Esophagus muscularis mucosa (tissue), 4 donors: ENCODE results near the gene PREX1.

Source experiments
- CTCF ChIP-seq, 3 experiments: fragments of 200-600 bp in 2 of 3; fragments of 450-650 bp in 1 of 3; sonication (generic) in 2 of 3; IDR thresholded peaks; one replicate each; pipeline ENCODE4 v1.5.1; 2017 to 2019; ENCODE audit warnings: antibody characterized with exemption in 3 of 3, mild to moderate bottlenecking in 2 of 3, moderate library complexity in 1 of 3
- EP300 ChIP-seq: sonication (generic); formaldehyde crosslinking; IDR thresholded peaks from one replicate; pipeline ENCODE4 v1.6.1; 2017; ENCODE audit warnings: antibody characterized with exemption
- POLR2A ChIP-seq: fragments of 450-650 bp; IDR thresholded peaks from one replicate; pipeline ENCODE4 v1.6.1; 2017; ENCODE audit warnings: antibody characterized with exemption, moderate library complexity, mild to moderate bottlenecking, low read depth

- no peak for TF ChIP-seq CTCF (IDR thresholded peaks at IDR 0.05)
- no peak for TF ChIP-seq POLR2A
- TF ChIP-seq EP300 = no peak
These were observed 113.0 kb downstream of the PREX1 start for GRCh38 chr20:48714764-48715163.
